KG1 (cell line): ENCODE results near the gene STAG3.
"Not testable (repeated sequence)": the region's sequence is repeated elsewhere in the genome, so short reads cannot be mapped to it uniquely, and the experiment has no call there.

Source experiments
- DNase-seq: peaks from one replicate; lab custom pipeline; 2025; lab: John Stamatoyannopoulos, UW

Gene STAG3

GRCh38 chr7:100174582-100174981 lies 3.1 kb upstream of the STAG3 start:
- no peak for DNase-seq

GRCh38 chr7:100175296-100175935 lies 2.3 kb upstream of the STAG3 start:
- DNase-seq, result no peak

- DNase-seq, result no peak
These were observed 1.3 kb upstream of the STAG3 start for GRCh38 chr7:100176096-100177044.

- not testable (repeated sequence) for DNase-seq
These were observed 2.4 kb downstream of the STAG3 start for GRCh38 chr7:100180084-100180483.

GRCh38 chr7:100182616-100183015 lies 4.9 kb downstream of the STAG3 start:
- not testable (repeated sequence) for DNase-seq

GRCh38 chr7:100183090-100183489 lies 5.4 kb downstream of the STAG3 start:
- DNase-seq, result not testable (repeated sequence)

- no peak for DNase-seq
These were observed 8.0 kb downstream of the STAG3 start for GRCh38 chr7:100185726-100186125.

GRCh38 chr7:100189061-100189460 lies 11.3 kb downstream of the STAG3 start:
- no peak for DNase-seq

- DNase-seq, result no peak
These were observed 12.5 kb downstream of the STAG3 start for GRCh38 chr7:100190048-100190711.

- DNase-seq, result no peak
These were observed 14.1 kb downstream of the STAG3 start for GRCh38 chr7:100191775-100192174.

GRCh38 chr7:100192281-100192862 lies 14.7 kb downstream of the STAG3 start:
- not testable (repeated sequence) for DNase-seq

GRCh38 chr7:100192969-100193368 lies 15.3 kb downstream of the STAG3 start:
- no peak for DNase-seq

GRCh38 chr7:100195222-100195621 lies 17.5 kb downstream of the STAG3 start:
- no peak for DNase-seq

- not testable (repeated sequence) for DNase-seq
These were observed 18.2 kb downstream of the STAG3 start for GRCh38 chr7:100195901-100196322.

- no peak for DNase-seq
These were observed 20.5 kb downstream of the STAG3 start for GRCh38 chr7:100198266-100198665.

- DNase-seq, result no peak
These were observed 23.0 kb downstream of the STAG3 start for GRCh38 chr7:100200693-100201092.

- no peak for DNase-seq
These were observed 26.7 kb downstream of the STAG3 start for GRCh38 chr7:100204454-100204853.

- no peak for DNase-seq
These were observed 31.2 kb downstream of the STAG3 start for GRCh38 chr7:100208911-100209408.

GRCh38 chr7:100209493-100209892 lies 31.8 kb downstream of the STAG3 start:
- no peak for DNase-seq

GRCh38 chr7:100210805-100211204 lies 33.1 kb downstream of the STAG3 start:
- DNase-seq, result no peak

- DNase-seq, result no peak
These were observed 33.6 kb downstream of the STAG3 start for GRCh38 chr7:100211342-100211780.
